Measurements from ENCODE around the gene LGR4. TPM values are rescaled to one million over a fixed set of nuclear protein-coding genes. Genes with fewer than 3 reads are reported as not detected.

Gene LGR4
- total RNA-seq, 2 experiments from 2014 or later = 0.04 TPM; not detected in 1

DNA sequence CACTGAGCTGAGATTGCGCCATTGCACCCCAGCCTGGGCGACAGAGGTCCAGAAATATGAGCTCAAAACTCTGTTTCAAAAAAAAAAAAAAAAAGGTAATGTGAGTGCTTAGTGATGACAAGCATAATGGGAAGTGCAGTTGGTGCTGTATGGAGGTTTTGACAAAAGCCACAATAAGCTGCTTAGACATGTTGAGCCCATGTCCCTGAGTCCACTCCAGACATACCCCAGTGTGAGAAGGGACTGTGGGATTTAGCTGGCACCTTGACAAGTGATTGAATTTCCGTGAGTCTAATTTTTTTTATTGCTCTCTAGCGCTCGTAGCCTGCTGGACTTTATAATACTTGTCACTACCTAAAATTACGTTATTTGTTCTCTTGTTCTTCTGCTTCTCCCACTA lies 15.1 kb upstream of the LGR4 start:
- POLR2A ChIA-PET = interaction anchor here (0.5 kb wide), 1 partner anchor 1076 kb away, joined by 3 read pairs; no protein-coding TSS in a partner anchor
- CTCF ChIA-PET = interaction anchor here (3.0 kb wide), 1 partner anchor 9 kb away, joined by 16 read pairs; no protein-coding TSS in a partner anchor

DNA sequence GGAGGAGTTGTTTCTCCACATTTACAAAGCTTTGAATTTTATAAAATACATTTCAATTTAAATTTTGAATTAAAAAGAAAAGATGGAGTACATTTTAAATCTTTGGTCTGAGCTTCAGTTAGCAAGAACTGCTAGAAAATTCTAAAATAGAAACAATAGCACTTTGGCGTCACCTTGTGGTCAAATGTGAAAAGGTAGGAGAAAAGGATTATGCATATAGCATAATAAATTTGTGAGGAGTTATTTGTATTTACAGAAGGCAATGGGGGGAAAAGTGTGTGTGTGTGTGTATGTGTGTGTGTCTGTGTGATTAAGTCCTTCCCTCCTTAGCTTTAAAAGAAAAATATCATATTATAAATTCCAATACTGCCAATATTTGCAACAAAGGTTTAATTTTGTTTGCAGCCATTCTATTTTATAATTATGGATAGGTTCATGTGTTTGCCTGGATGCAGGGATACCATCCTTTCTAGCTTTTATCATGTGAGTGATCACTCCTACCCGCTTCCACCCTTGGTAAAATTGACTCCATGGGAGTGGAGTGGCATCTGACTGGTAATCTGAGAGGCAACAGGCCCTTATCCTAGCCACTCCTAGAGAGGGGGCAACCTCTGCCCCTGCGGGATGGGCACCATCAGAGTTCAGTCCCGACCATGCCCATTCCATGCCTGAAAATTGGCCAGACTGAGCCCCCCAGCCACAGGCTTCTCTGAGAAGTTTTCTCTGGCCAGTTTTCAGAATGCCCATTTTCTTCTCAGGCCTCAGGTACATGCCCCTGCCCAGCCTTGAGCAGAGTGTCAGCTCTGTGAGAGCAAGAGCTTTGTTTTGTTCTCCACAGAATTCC lies 13.6 kb upstream of the LGR4 start:
- POLR2A ChIA-PET = interaction anchor here (0.7 kb wide), 1 partner anchor 193 kb away, joined by 4 read pairs; no protein-coding TSS in a partner anchor

DNA sequence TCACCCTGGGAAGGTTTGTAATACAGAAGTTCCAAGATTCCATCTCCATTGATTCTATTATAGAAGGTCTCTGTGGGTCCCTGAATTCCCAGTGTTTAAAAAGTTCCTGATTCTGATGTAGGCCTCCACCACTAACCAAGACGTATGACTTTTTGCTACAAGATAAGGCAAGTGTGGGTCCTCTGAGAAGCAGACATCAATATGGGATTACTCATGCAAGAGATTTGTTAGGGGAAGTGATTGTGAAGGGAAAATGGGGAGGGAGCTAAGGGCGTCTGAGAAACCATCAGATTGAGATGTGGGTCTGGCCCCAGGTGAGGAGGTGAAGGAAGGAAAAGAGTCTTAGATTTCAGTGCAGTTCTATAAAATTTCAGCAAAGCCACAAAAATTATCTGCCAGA lies 10.2 kb upstream of the LGR4 start:
- ChIA-PET CTCF (no interaction called here), POLR2A (no interaction called here)

More for the DNA sequence above, 13.6 kb upstream of the LGR4 start:
- CTCF ChIA-PET = interaction anchor here (0.7 to 3.0 kb wide), 6 partner anchors 11 to 302 kb away, joined by 3 to 21 read pairs (median 4); no protein-coding TSS in a partner anchor

DNA sequence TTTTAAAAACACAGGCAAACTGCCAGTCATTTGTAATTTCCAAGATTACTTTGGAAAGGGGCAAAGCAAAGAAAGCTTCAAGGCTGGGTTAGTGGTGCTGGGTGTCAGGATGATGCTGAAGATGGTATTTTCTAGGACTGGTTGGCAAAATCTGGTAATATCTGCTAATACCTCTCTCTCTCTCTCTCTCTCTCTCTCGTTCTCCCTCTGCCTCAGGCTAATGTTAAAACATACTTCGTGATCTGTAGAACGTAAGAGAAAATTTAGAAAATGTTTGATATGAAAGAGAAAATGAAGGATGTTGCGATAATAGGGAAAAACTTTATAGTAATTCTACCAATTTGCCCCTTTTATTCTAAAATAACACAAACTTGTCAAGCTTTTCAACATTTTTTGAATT lies 9.4 kb upstream of the LGR4 start:
- ChIA-PET CTCF (interaction anchor here (0.6 kb wide), 1 partner anchor 339 kb away, joined by 3 read pairs; no protein-coding TSS in a partner anchor), POLR2A (no interaction called here)

DNA sequence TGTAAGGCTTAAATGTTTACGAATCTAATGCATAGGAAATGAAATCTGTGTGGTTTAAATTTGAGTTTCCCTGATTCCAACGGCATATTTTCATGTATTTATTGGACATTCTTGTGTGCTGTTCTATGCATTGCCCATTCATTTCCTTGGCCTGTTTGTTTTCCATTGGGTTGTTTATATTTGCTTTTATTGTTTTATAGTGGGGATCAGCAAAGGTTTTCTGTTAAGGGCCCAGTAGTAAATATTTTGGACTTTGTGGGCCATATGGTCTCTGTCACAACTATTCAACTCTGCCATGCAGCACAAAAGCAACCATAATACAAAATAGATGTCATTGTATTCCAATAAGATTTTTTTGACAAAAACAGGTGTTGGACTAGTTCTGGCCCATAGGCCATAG lies 5.2 kb upstream of the LGR4 start:
- ChIA-PET CTCF (interaction anchor here (0.7 kb wide), 1 partner anchor 1192 kb away, joined by 5 read pairs; no protein-coding TSS in a partner anchor), POLR2A (no interaction called here)

DNA sequence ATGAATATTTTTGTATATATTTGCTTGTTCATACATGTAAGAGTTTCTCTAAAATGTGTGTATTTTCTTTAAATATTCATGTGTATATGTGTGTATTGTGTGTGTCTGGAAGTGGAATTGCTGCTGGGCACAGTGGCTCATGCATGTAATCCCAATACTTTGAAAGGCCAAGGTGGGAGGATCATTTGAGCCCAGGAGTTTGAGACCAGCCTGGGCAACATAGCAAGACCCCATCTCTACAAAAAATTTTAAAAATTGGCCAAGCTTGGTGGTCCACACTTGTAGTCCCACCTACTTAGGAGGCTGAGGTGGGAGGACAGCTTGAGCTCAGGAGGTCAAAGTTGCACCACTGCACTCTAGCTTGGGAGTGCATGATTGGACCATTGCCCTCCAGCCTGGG lies 4.7 kb upstream of the LGR4 start:
- ChIA-PET POLR2A (no interaction called here), CTCF (interaction anchor here (0.7 kb wide), 1 partner anchor 1191 kb away, joined by 5 read pairs; no protein-coding TSS in a partner anchor)

DNA sequence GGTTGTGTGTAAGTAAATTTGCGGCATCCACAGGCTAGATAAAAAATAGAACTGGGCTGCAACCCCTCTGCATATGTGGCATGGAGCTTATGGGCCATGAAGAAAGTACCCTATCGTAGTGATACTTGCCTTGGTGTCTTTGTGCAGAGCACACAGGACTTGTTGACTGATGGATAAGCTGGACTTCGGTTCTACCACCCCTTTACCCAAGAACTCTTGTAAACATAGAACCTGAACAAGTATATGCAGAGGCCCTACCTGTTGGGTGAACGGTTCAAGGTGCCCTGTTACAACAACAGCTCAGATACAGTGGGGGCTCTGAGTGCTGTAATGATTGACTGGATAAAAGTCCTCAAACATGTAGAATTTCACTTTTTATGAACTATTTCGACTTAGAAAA lies 3.0 kb upstream of the LGR4 start:
- ChIA-PET POLR2A (no interaction called here), CTCF (interaction anchor here (0.5 kb wide), 1 partner anchor 14 kb away, joined by 3 read pairs; no protein-coding TSS in a partner anchor)

DNA sequence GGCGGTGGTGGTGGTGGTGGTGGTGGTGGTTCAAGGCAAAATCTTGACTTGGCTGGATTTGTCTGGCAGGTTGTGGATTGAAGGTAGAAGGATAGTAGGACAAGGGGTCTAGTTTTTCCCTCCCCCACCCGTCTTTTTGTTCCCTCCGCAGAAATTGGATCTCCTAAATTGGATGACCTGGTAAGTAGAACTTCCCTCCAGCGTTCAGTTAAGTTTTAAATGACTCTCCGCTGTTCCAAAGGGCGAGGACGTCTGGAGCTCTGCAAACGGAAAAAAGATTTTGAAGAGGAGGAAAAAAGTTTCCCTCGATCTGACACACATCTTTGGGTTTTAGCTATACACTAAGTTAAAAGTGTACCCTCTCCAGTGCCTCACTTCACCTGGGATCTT lies 422 bp upstream of the LGR4 start:
- POLR2A ChIA-PET = no interaction called here
- CTCF ChIA-PET = no interaction called here

DNA sequence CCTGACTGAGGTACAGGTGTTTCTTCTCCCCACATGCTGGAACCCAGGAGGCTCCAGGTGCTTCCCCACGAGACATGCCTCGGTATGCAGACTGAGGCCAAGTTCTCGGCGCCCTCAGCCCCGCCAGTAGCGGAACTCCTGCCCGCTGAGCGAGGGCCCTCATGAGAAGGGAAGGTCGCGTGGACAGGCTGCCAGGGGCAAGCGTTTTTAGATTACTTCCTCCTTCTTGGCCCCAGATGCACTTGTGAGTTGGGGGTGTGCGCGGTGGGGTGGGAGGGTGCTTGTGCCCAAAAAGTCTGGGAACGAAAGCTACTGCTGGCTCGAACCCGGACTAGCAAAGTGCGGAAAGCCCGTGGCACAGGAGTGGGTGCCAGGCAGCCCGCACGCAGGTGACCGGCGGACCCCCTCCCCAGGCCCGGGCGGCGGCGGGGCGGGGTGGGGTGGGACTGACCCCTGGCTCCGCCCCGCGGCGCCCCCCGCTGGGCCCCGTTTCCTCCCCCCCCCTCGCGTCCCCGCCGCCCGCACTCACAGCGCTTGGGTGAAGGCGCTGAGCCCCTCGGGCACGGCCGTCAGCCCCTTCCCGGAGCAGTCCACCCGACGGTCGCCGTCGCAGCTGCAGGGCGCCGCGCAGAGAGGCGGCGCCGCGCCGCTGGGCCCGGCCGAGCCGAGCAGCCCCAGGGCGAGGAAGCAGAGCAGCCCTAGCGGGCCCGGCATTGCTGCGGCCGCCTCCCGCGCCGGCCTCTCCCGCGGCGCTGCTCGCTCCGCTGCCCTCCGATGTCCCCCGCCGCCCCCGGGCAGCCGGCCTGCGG lies 797 bp downstream of the LGR4 start:
- POLR2A ChIA-PET = no interaction called here
- CTCF ChIA-PET = no interaction called here

DNA sequence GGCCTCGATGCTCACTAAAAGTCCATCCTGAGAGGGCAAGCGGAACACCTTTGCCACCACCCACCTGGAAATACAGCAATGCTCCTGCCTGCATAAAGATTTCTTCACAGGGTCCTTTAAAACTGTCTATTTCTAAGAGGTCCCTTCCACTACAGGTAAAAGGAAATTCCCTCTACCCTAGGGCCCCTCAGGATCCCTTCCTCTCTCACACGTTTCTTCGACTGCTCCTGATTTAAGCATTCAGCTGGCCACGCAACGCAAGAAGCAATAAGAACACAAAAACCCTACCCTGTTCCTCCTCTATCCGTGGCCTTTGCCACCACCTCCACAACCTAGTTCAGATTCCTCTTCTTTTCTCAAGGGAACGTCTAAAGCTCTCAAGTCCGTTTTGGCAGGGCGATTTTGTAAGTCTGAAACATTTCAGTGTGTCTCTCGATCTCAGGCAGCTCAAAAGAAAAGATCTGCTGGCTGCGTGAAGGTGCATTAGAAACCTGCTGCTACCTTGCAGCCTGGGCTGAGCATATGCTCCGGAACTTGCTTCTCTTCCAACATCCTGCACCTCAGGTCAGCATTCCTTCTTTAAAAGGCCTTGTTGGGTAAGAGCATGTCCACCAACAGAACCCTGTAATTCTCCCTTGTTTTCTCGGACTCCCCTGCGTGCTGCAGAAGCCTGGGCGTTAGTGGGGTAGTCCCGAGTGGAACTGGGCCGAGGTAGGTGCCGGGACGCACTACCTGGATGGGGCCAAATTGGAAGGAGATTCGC lies 1.6 kb downstream of the LGR4 start:
- ChIA-PET POLR2A (no interaction called here), CTCF (no interaction called here)

DNA sequence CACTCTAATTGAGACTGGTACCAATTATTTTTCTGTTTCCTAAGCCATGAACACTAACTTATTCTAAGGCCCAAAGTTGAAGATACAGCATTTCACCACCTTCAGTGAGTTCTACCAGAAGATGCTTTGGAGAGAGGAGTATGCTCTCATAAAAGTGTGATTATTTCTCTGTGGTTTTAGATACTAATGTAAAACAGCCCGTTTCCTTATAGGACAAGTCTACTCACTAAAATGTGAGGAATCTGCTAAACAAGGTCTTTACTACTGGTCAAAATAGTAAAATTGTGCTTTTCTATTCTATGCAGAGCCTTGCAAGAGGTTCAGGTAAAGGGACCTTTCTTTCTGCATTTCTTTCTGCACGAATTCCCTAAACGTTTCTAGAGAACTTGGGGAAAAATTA lies 2.4 kb downstream of the LGR4 start:
- POLR2A ChIA-PET = no interaction called here
- CTCF ChIA-PET = no interaction called here

DNA sequence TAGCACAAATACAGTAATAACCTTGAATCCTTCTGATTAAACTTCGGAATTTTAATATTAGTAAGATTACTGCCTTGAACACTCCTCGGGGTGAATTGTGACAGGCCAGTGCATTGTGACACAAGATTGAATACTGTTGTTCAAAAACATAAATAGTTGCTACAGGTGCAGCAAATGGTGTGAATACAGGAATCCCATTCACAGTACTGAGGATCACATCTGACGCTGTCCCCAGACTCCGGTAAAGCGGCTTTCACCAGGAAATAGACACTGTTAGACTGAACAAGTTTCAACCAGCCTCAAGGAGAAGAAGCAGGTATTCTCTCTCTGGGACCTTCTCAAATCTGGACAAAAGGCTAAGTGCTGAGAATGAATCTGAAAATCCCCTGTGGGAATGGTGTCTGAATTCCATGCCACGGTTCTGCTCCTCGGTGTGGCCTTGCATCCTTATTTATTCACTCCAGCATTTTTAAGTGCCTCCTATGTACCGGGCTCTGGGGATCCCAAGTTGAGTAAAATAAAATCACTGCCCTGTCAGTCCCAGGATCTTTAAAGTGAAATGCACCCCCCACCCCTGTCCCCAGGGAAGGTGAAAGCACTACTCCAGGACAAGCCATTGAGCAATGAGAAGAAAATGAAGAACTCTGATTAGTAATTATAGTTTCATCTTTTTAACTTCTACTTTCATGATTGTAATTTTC lies 3.4 kb downstream of the LGR4 start:
- ChIA-PET CTCF (no interaction called here), POLR2A (no interaction called here)

DNA sequence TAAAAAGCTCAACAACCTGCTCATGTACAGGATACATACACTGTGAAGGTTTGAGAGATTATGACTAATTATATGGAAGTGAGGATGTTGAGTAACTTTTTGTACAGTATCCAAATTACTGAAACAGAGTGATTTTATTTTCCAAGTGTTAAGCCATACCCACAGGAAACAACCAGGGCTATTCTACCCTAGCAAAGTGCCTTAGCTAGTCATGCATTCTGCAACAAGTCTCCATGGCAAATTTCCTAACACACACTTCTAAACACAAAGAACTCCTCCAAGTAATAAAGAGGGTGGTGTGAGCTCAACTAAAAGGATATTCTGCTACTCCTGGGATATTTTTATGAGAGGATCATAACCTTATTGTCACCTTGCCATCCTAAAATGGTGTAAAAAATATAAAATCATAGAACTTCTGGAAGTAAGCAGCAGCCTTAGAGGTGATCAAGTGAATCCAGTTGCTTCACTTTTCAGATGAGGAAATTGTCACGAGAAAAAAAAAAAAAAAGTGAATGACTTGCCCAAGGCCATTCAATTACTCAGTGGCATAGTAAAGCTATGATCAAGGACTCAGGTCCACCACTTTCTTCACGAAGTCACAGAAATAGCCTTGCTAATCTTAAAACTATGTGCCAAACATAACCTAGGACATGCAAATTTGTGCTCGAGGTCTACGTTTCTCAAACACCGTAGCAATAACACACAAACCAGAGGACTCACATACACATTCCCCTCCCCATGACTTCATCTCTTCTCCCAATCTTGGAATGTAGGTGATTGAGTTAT lies 4.2 kb downstream of the LGR4 start:
- ChIA-PET CTCF (no interaction called here), POLR2A (no interaction called here)

DNA sequence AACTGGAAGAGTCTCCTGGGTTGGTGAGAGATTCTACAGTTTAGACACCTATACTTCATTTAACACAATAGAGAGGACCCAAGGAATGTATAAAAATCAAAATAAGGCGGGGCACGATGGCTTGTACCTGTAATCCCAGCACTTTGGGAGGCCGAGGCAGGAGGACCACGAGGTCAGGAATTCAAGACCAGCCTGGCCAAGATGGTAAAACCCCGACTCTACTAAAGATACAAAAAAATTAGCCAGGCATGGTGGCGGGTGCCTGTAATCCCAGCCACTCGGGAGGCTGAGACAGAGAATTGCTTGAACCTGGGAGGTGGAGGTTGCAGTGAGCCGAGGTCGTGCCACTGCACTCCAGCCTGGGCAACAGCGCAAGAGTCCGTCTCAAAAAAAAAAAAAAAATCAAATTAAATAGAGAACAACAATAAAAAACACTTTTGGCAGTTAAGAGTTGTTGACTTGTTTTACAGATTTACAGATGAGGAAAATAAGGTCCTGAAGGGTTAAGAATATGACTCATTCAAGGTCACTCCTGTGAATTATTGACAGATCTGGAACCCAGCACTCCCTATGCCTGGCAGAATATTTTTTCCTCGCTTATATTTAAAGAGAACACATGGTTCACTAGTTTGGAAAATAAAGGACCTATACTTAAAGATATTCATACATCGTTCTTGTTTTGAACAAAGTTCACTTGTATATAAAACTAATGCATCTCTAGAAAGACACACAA lies 5.2 kb downstream of the LGR4 start:
- ChIA-PET POLR2A (no interaction called here), CTCF (no interaction called here)

DNA sequence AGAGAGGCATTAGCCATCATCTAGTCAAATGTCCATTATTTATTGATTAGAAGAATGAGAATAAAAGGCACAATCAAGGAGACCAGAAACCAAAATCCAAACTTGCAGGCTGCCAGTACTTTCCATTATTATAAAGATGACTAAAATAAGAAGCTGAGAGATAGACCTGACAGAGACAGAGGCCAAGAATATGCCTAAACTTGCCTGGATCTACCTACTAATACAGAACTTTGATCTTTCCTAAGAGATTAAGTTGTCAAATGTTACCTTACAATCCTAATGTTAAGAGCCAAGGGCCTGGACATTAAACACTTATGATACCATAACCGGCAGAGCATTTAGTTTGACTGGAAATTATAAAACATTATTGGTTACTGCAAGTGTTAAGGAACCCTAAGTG lies 6.2 kb downstream of the LGR4 start:
- CTCF ChIA-PET = no interaction called here
- POLR2A ChIA-PET = no interaction called here

DNA sequence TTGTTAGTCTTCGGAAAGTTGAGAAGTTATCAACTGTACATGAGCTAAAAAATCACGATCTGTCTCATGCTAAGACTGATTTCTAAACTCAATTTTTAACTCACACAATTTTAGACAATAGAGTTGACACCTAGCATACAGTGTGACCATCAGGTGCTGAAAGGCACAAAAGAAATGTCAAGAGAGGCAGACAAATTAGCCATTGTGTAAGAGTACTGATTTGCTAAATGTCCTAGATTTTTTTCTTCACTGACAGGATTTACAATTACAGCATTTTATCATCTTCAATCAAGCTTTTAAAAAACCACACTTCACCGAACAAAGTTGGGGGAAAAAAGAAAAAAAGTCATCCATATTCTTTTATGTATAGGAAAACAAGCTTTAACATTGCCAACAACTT lies 7.0 kb downstream of the LGR4 start:
- CTCF ChIA-PET = no interaction called here
- POLR2A ChIA-PET = no interaction called here

DNA sequence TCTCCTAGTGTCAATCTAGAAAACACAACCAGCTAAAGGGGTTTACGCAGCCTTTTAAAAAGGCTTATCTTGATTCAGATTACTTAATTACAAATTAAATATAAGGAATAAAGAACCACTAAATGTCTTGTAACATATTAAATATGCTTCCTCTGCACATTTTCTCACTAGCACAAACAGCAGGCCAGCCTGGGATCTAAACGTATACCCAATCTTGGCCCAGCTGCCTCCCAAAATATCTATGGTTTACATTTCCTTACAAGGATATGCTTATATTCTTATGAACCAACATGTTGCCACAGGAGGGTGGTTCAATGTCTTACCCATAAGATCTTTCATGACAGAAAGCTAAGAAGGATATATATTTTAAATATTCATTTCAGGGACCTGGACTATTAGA lies 7.7 kb downstream of the LGR4 start:
- CTCF ChIA-PET = no interaction called here
- POLR2A ChIA-PET = no interaction called here

DNA sequence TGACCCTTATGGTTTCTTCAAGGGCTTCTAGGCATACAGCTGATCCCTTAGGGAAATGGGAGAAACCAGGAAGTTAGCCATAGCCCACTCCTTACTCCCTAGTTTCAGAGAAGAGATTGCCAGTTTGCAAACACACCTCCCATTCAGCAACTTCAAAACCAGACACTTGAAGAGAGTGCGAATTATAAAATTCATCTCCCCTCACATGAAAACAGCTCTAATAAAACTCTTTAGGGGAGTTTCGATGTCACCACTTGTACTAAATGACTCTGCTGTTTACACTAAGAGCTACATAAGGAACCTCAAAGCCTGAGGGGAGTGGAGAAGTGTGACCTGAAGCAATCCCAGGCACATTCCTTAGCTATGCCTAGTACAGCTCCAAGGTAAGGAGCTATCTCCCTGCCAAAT lies 8.3 kb downstream of the LGR4 start:
- ChIA-PET POLR2A (no interaction called here), CTCF (no interaction called here)
